ENCODE measurements around the gene DNAJA3.

DNAJA3 gene

DNA sequence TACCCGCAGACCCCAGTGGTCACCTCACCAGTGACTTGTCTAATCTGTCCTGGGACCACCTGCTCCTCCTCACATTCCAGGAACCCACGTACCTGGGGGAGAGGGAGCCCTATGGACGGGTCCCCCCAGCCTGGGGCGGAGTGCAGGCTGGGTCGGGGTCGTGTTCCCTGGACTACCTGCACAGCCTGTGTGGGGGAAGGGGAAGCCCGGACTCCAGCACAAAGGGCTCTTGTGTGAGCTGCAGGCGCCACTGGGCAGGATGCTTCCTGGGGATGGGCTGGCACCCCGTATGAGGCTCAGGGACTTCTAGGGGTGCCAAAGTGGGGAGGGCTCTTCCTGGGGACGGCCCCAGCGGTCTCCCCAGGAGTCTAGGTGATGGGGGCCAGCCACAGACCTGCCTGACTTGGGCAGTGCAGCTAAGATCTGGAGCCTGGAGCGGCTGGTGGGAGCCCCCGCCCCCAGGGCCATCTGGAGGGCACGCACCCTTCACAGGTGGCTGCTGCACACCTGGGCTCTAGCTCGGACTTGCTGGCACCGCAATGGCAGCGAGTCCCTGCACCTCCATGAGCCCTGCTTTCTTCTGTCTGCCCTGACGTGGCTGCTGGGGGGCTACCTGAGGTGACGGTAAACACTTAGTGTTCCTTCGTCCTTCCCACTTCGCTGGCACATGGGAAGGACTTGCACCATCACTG is 46.5 kb upstream of the DNAJA3 start:
- no peak overlapping the region for H3K27ac Mint-ChIP-seq
- TF ChIP-seq, protein P1, sequence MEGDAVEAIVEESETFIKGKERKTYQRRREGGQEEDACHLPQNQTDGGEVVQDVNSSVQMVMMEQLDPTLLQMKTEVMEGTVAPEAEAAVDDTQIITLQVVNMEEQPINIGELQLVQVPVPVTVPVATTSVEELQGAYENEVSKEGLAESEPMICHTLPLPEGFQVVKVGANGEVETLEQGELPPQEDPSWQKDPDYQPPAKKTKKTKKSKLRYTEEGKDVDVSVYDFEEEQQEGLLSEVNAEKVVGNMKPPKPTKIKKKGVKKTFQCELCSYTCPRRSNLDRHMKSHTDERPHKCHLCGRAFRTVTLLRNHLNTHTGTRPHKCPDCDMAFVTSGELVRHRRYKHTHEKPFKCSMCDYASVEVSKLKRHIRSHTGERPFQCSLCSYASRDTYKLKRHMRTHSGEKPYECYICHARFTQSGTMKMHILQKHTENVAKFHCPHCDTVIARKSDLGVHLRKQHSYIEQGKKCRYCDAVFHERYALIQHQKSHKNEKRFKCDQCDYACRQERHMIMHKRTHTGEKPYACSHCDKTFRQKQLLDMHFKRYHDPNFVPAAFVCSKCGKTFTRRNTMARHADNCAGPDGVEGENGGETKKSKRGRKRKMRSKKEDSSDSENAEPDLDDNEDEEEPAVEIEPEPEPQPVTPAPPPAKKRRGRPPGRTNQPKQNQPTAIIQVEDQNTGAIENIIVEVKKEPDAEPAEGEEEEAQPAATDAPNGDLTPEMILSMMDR (IDR thresholded peaks at IDR 0.05) = no peak
- peaks cover 3% of the 10 kb centered on the region for H3K27me3 Mint-ChIP-seq (ENCODE audit: low read depth, poor library complexity)
- no peaks in the 10 kb centered on the region for H3K9me3 Mint-ChIP-seq
- H3K36me3 Mint-ChIP-seq (ENCODE audit: low read depth) = no peaks in the 10 kb centered on the region
- H3K4me1 Mint-ChIP-seq = peaks cover 66% of the 10 kb centered on the region
- DNase-seq = no peak
- H3K4me3 Mint-ChIP-seq = no peak overlapping the region

DNA sequence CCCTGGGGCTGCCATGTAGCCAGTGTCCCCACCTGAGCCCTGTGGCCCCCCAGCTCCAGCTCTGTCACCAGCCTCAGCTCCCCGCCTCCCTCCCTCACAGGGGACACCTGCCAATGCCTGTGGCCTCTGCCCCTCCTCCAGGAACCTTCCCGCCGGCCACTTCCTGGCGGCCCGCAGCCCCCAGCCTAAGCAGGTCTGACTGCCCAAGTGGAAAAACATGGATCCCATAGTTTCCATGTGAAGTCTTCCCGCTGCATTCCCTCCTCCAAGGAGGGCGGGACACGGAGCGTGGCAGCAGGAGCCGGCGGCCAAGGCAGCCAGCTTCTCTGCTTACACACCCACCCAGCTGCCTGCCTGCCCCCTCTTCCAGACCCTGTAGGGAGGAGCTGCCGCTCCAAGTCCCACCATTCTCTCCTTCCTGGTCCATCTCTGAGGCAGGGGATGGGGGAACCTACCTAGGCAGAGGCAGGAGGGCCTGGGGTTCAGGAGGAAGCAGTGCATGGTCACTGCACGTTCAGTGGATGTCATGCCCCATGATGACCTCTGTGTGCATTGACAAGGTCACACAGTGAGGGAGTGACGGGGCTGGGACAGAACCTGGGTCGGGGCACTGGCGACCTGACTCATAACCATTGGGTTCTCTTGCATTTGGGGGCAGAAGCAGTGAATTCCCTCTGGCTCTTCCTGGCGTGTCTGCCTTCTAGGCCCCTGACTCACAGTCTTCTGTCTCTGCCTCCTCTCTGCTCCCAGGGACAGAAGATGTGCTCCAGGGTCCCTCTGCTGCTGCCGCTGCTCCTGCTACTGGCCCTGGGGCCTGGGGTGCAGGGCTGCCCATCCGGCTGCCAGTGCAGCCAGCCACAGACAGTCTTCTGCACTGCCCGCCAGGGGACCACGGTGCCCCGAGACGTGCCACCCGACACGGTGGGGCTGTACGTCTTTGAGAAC is 45.3 kb upstream of the DNAJA3 start:
- H3K4me1 Mint-ChIP-seq = peaks cover 66% of the 10 kb centered on the region
- no peaks in the 10 kb centered on the region for H3K9me3 Mint-ChIP-seq
- peak; percentile 57 for DNase-seq
- H3K27ac Mint-ChIP-seq = peak overlapping the region; percentile 87
- TF ChIP-seq, protein P1 (IDR thresholded peaks at IDR 0.05) = no peak
- H3K4me3 Mint-ChIP-seq = no peak overlapping the region
- H3K27me3 Mint-ChIP-seq (ENCODE audit: low read depth, poor library complexity) = peaks cover 3% of the 10 kb centered on the region
- no peaks in the 10 kb centered on the region for H3K36me3 Mint-ChIP-seq (ENCODE audit: low read depth)

DNA sequence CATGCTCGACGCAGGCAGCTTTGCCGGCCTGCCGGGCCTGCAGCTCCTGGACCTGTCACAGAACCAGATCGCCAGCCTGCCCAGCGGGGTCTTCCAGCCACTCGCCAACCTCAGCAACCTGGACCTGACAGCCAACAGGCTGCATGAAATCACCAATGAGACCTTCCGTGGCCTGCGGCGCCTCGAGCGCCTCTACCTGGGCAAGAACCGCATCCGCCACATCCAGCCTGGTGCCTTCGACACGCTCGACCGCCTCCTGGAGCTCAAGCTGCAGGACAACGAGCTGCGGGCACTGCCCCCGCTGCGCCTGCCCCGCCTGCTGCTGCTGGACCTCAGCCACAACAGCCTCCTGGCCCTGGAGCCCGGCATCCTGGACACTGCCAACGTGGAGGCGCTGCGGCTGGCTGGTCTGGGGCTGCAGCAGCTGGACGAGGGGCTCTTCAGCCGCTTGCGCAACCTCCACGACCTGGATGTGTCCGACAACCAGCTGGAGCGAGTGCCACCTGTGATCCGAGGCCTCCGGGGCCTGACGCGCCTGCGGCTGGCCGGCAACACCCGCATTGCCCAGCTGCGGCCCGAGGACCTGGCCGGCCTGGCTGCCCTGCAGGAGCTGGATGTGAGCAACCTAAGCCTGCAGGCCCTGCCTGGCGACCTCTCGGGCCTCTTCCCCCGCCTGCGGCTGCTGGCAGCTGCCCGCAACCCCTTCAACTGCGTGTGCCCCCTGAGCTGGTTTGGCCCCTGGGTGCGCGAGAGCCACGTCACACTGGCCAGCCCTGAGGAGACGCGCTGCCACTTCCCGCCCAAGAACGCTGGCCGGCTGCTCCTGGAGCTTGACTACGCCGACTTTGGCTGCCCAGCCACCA is 44.4 kb upstream of the DNAJA3 start:
- H3K27me3 Mint-ChIP-seq (ENCODE audit: low read depth, poor library complexity) = peaks cover 3% of the 10 kb centered on the region
- no peak overlapping the region for H3K4me3 Mint-ChIP-seq
- TF ChIP-seq, protein P1 (IDR thresholded peaks at IDR 0.05) = no peak
- peaks cover 61% of the 10 kb centered on the region for H3K4me1 Mint-ChIP-seq
- no peak overlapping the region for H3K27ac Mint-ChIP-seq
- DNase-seq = no peak
- no peaks in the 10 kb centered on the region for H3K36me3 Mint-ChIP-seq (ENCODE audit: low read depth)
- no peaks in the 10 kb centered on the region for H3K9me3 Mint-ChIP-seq

DNA sequence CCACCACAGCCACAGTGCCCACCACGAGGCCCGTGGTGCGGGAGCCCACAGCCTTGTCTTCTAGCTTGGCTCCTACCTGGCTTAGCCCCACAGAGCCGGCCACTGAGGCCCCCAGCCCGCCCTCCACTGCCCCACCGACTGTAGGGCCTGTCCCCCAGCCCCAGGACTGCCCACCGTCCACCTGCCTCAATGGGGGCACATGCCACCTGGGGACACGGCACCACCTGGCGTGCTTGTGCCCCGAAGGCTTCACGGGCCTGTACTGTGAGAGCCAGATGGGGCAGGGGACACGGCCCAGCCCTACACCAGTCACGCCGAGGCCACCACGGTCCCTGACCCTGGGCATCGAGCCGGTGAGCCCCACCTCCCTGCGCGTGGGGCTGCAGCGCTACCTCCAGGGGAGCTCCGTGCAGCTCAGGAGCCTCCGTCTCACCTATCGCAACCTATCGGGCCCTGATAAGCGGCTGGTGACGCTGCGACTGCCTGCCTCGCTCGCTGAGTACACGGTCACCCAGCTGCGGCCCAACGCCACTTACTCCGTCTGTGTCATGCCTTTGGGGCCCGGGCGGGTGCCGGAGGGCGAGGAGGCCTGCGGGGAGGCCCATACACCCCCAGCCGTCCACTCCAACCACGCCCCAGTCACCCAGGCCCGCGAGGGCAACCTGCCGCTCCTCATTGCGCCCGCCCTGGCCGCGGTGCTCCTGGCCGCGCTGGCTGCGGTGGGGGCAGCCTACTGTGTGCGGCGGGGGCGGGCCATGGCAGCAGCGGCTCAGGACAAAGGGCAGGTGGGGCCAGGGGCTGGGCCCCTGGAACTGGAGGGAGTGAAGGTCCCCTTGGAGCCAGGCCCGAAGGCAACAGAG is 43.5 kb upstream of the DNAJA3 start:
- peak; percentile 2 for DNase-seq
- Mint-ChIP-seq H3K36me3 (ENCODE audit: low read depth) (no peaks in the 10 kb centered on the region), H3K4me3 (no peak overlapping the region), H3K27ac (no peak overlapping the region), H3K4me1 (peaks cover 60% of the 10 kb centered on the region), H3K9me3 (no peaks in the 10 kb centered on the region), H3K27me3 (ENCODE audit: low read depth, poor library complexity) (peaks cover 3% of the 10 kb centered on the region)
- TF ChIP-seq, protein P1 (IDR thresholded peaks at IDR 0.05) = no peak

DNA sequence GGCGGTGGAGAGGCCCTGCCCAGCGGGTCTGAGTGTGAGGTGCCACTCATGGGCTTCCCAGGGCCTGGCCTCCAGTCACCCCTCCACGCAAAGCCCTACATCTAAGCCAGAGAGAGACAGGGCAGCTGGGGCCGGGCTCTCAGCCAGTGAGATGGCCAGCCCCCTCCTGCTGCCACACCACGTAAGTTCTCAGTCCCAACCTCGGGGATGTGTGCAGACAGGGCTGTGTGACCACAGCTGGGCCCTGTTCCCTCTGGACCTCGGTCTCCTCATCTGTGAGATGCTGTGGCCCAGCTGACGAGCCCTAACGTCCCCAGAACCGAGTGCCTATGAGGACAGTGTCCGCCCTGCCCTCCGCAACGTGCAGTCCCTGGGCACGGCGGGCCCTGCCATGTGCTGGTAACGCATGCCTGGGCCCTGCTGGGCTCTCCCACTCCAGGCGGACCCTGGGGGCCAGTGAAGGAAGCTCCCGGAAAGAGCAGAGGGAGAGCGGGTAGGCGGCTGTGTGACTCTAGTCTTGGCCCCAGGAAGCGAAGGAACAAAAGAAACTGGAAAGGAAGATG is 42.8 kb upstream of the DNAJA3 start:
- H3K36me3 Mint-ChIP-seq (ENCODE audit: low read depth) = no peaks in the 10 kb centered on the region
- no peaks in the 10 kb centered on the region for H3K9me3 Mint-ChIP-seq
- no peak overlapping the region for H3K4me3 Mint-ChIP-seq
- no peak overlapping the region for H3K27ac Mint-ChIP-seq
- DNase-seq = peak; percentile 2
- TF ChIP-seq, protein P1 (IDR thresholded peaks at IDR 0.05) = no peak
- peaks cover 1% of the 10 kb centered on the region for H3K27me3 Mint-ChIP-seq (ENCODE audit: low read depth, poor library complexity)
- peaks cover 54% of the 10 kb centered on the region for H3K4me1 Mint-ChIP-seq
